RCC 7860 (cell line): ENCODE data around the gene GMCL2.
"Not testable (repeated sequence)": the region's sequence is repeated elsewhere in the genome, so short reads cannot be mapped to it uniquely, and the experiment has no call there.

Experiments
- DNase-seq: peaks from one replicate; pipeline ENCODE4 v3.0.0-alpha.2; 2015; ENCODE audit warnings: low spot score
- FAIRE-seq: peaks from 2 replicates; lab custom pipeline; 2012; peaks lifted over from hg19 to GRCh38; lab: Jason Lieb, UNC

The GMCL2 gene

GRCh38 chr5:178187014-178187413, at the start of gene GMCL2:
Gene GMCL2 (minus strand): TSS chr5:178187371. CDS start chr5:178187299, 72 bp downstream.
- DNase-seq, result no peak
- FAIRE-seq, result no peak

GRCh38 chr5:178236679-178237078, 49.5 kb upstream of the GMCL2 start:
- DNase-seq, result peak; percentile 31
- no peak for FAIRE-seq

- no peak for DNase-seq
- no peak for FAIRE-seq
Observed at GRCh38 chr5:178236126-178236525, 49.0 kb upstream of the GMCL2 start.

GRCh38 chr5:178235588-178235974, 48.4 kb upstream of the GMCL2 start:
- FAIRE-seq (no peak), DNase-seq (no peak)

- FAIRE-seq (no peak), DNase-seq (peak; percentile 33)
Observed at GRCh38 chr5:178234750-178235587, 47.8 kb upstream of the GMCL2 start.

- DNase-seq (no peak), FAIRE-seq (no peak)
Observed at GRCh38 chr5:178234121-178234749, 47.1 kb upstream of the GMCL2 start.

- FAIRE-seq (no peak), DNase-seq (no peak)
Observed at GRCh38 chr5:178232920-178233429, 45.8 kb upstream of the GMCL2 start.

GRCh38 chr5:178232124-178232919, 45.2 kb upstream of the GMCL2 start, which contains the start of gene PHYKPL:
Gene PHYKPL (minus strand): TSS chr5:178232802. CDS start chr5:178232550, 252 bp downstream.
- FAIRE-seq (no peak), DNase-seq (peak; percentile 19)

- no peak for DNase-seq
Observed at GRCh38 chr5:178231539-178232123, 44.5 kb upstream of the GMCL2 start.

GRCh38 chr5:178230879-178231538, 43.8 kb upstream of the GMCL2 start:
- no peak for DNase-seq
- no peak for FAIRE-seq

More at GRCh38 chr5:178231539-178232123, 44.5 kb upstream of the GMCL2 start:
- no peak for FAIRE-seq

- DNase-seq (no peak), FAIRE-seq (no peak)
Observed at GRCh38 chr5:178229861-178230260, 42.7 kb upstream of the GMCL2 start.

- not testable (repeated sequence) for DNase-seq, FAIRE-seq
Observed at GRCh38 chr5:178229111-178229510, 41.9 kb upstream of the GMCL2 start.

GRCh38 chr5:178228609-178229008, 41.4 kb upstream of the GMCL2 start:
- FAIRE-seq, result no peak
- DNase-seq, result no peak

- FAIRE-seq, result no peak
- DNase-seq, result no peak
Observed at GRCh38 chr5:178227929-178228328, 40.8 kb upstream of the GMCL2 start.

- DNase-seq, result no peak
- no peak for FAIRE-seq
Observed at GRCh38 chr5:178227138-178227659, 40.0 kb upstream of the GMCL2 start.

GRCh38 chr5:178225174-178225573, 38.0 kb upstream of the GMCL2 start:
- no peak for FAIRE-seq
- no peak for DNase-seq

- no peak for FAIRE-seq
- DNase-seq, result no peak
Observed at GRCh38 chr5:178224403-178224802, 37.2 kb upstream of the GMCL2 start.

- FAIRE-seq (no peak), DNase-seq (no peak)
Observed at GRCh38 chr5:178223828-178224335, 36.7 kb upstream of the GMCL2 start.

GRCh38 chr5:178223196-178223773, 36.1 kb upstream of the GMCL2 start:
- FAIRE-seq (no peak), DNase-seq (no peak)
